Gastrocnemius medialis (tissue), 4 donors: ENCODE data around the gene FAM83G.
"Not testable (repeated sequence)": the region's sequence is repeated elsewhere in the genome, so short reads cannot be mapped to it uniquely, and the experiment has no call there.

ENCODE experiments used
- CTCF ChIP-seq, 5 experiments: fragments of 450-650 bp in 3 of 5; fragments of 200-600 bp in 2 of 5; sonication (generic) in 2 of 5; IDR thresholded peaks in 4 of 5; conservative IDR thresholded peaks in 1 of 5; 1 replicate in 4 of 5; 2 replicates in 1 of 5; pipeline ENCODE4 v1.5.1; 2016 to 2019; ENCODE audit warnings: antibody characterized with exemption in 5 of 5, mild to moderate bottlenecking in 3 of 5, moderate library complexity in 3 of 5
- POLR2A ChIP-seq, 2 donors: fragments of 450-650 bp; IDR thresholded peaks; one replicate each; pipeline ENCODE4 v1.6.1; 2017; ENCODE audit warnings: antibody characterized with exemption in 2 of 2, mild to moderate bottlenecking in 2 of 2, moderate library complexity in 2 of 2

DNA sequence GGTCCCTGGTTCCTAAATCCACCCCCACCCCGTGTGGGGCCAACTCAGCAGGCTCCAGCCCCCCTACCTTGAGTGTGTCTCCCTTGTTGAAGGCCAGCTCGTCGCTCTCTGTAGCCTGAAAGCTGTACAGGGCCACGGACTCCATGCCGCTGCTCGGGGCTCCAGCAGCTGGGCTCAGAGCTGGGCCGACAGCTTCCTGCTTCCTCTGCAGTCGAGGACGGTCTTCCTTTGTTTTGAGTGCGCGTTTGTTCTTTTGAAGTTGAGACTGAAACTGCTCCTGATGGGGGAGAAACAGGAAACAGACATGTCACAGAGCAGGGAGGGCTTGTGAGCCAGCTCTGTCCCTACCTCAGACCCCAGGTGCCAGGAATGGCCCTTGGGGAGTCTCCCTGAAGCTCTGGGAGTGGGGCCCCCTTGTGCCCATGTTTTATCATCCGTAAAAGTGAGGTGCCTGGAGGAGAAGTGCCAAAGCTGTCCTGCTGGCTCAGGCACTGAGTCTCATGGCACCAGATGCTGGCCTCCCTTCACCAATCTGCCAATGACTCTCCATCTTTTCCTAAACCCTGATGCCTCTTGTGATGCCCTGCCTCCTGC, 42.3 kb upstream of the FAM83G start, which contains the start of gene GRAP:
- TF ChIP-seq CTCF (IDR thresholded peaks at IDR 0.05 in 4 of 5, conservative IDR thresholded peaks at IDR 0.05 in 1 of 5); POLR2A (IDR thresholded peaks at IDR 0.05): not testable (repeated sequence)
